GM21825 (cell line): ENCODE results near the gene CRYBA2.

Source experiments
- ATAC-seq: cut with Tn5 transposase; IDR thresholded peaks from one replicate; pipeline ENCODE4 v1.9.1; 2021; ENCODE audit warnings: mild to moderate bottlenecking, moderate library complexity; ENCODE audit not compliant: unreplicated experiment

Gene CRYBA2

GRCh38 chr2:218999881-219000568 lies 6.8 kb upstream of the CRYBA2 start:
- no peak for ATAC-seq

GRCh38 chr2:218999021-218999880 lies 6.0 kb upstream of the CRYBA2 start:
- no peak for ATAC-seq

GRCh38 chr2:218998414-218999002 lies 5.3 kb upstream of the CRYBA2 start:
- ATAC-seq: no peak

GRCh38 chr2:218997731-218998130 lies 4.5 kb upstream of the CRYBA2 start:
- ATAC-seq: no peak

GRCh38 chr2:218996937-218997336 lies 3.7 kb upstream of the CRYBA2 start:
- no peak for ATAC-seq

GRCh38 chr2:218995972-218996711 lies 2.9 kb upstream of the CRYBA2 start:
- no peak for ATAC-seq

GRCh38 chr2:218995561-218995960 lies 2.3 kb upstream of the CRYBA2 start:
- no peak for ATAC-seq

- no peak for ATAC-seq
Measured at GRCh38 chr2:218992703-218993344, 398 bp downstream of the CRYBA2 start.

GRCh38 chr2:218992196-218992595 lies 1.0 kb downstream of the CRYBA2 start:
- ATAC-seq: no peak

- ATAC-seq: no peak
Measured at GRCh38 chr2:218991674-218992168, 1.5 kb downstream of the CRYBA2 start.

- ATAC-seq: no peak
Measured at GRCh38 chr2:218990612-218991011, 2.6 kb downstream of the CRYBA2 start.

- no peak for ATAC-seq
Measured at GRCh38 chr2:218990052-218990451, 3.2 kb downstream of the CRYBA2 start.

GRCh38 chr2:218988650-218989049 lies 4.6 kb downstream of the CRYBA2 start:
- ATAC-seq: no peak

- no peak for ATAC-seq
Measured at GRCh38 chr2:218988164-218988563, 5.1 kb downstream of the CRYBA2 start.

GRCh38 chr2:218986148-218986761 lies 7.0 kb downstream of the CRYBA2 start:
- ATAC-seq: no peak

- no peak for ATAC-seq
Measured at GRCh38 chr2:218985325-218986091, 7.7 kb downstream of the CRYBA2 start.

- no peak for ATAC-seq
Measured at GRCh38 chr2:218985021-218985324, 8.2 kb downstream of the CRYBA2 start, which contains the start of gene FEV. FEV (minus strand) TSS chr2:218985184; CDS start chr2:218985075, 109 bp downstream.

GRCh38 chr2:218984239-218985020 lies 8.8 kb downstream of the CRYBA2 start:
- ATAC-seq: no peak

GRCh38 chr2:218983934-218984238 lies 9.3 kb downstream of the CRYBA2 start:
- no peak for ATAC-seq
